NCI-H526 (cell line): ENCODE data around the gene GRM8.
"Not testable (repeated sequence)": the region's sequence is repeated elsewhere in the genome, so short reads cannot be mapped to it uniquely, and the experiment has no call there.

Experiments used
- DNase-seq, 2 experiments: peaks; one replicate each; lab custom pipeline; 2025; lab: John Stamatoyannopoulos, UW

GRM8 gene

GRCh38 chr7:127029823-127030222 is 222.9 kb downstream of the GRM8 start:
- no peak for DNase-seq

- DNase-seq, result no peak
These were observed 230.9 kb downstream of the GRM8 start for GRCh38 chr7:127021857-127022256.

- no peak for DNase-seq
These were observed 231.6 kb downstream of the GRM8 start for GRCh38 chr7:127021019-127021738.

GRCh38 chr7:127018889-127019288 is 233.9 kb downstream of the GRM8 start:
- DNase-seq, result no peak

GRCh38 chr7:127017196-127017595 is 235.5 kb downstream of the GRM8 start:
- DNase-seq, result no peak

GRCh38 chr7:127000725-127001124 is 252.0 kb downstream of the GRM8 start:
- DNase-seq, result no peak

- DNase-seq, result no peak
These were observed 256.1 kb downstream of the GRM8 start for GRCh38 chr7:126996659-126997058.

- no peak for DNase-seq
These were observed 259.0 kb downstream of the GRM8 start for GRCh38 chr7:126993626-126994213.

GRCh38 chr7:126988022-126988421 is 264.7 kb downstream of the GRM8 start:
- DNase-seq, result no peak

GRCh38 chr7:126979722-126980121 is 273.0 kb downstream of the GRM8 start:
- no peak for DNase-seq

GRCh38 chr7:126978865-126979264 is 273.9 kb downstream of the GRM8 start:
- DNase-seq, result no peak

GRCh38 chr7:126973066-126973465 is 279.7 kb downstream of the GRM8 start:
- no peak for DNase-seq

GRCh38 chr7:126972571-126972970 is 280.2 kb downstream of the GRM8 start:
- no peak for DNase-seq

- DNase-seq, result no peak
These were observed 293.1 kb downstream of the GRM8 start for GRCh38 chr7:126959649-126960048.

GRCh38 chr7:126958367-126958766 is 294.4 kb downstream of the GRM8 start:
- no peak for DNase-seq

- no peak for DNase-seq
These were observed 295.3 kb downstream of the GRM8 start for GRCh38 chr7:126957443-126957842.

- DNase-seq, result no peak
These were observed 299.3 kb downstream of the GRM8 start for GRCh38 chr7:126953461-126953860.

- no peak for DNase-seq
These were observed 304.1 kb downstream of the GRM8 start for GRCh38 chr7:126948664-126949063.

- no peak for DNase-seq
These were observed 311.9 kb downstream of the GRM8 start for GRCh38 chr7:126940723-126941307.

- no peak for DNase-seq
These were observed 315.6 kb downstream of the GRM8 start for GRCh38 chr7:126937171-126937570.

GRCh38 chr7:126931581-126931980 is 321.2 kb downstream of the GRM8 start:
- no peak for DNase-seq

- no peak for DNase-seq
These were observed 322.6 kb downstream of the GRM8 start for GRCh38 chr7:126930166-126930565.

- DNase-seq, result no peak
These were observed 328.3 kb downstream of the GRM8 start for GRCh38 chr7:126924477-126924876.

- not testable (repeated sequence) for DNase-seq
These were observed 341.1 kb downstream of the GRM8 start for GRCh38 chr7:126911627-126912026.
